Stomach (tissue), 9 donors: ENCODE results near the gene TRHDE. TPM values are rescaled to one million over a fixed set of nuclear protein-coding genes. Genes with fewer than 3 reads are reported as not detected.

Experiments
- DNase-seq, 2 donors: peaks; one replicate each; pipeline versions ENCODE4 v3.0.0 to v3.0.0-alpha.2; 2013 to 2019
- H3K27ac ChIP-seq, 5 donors: fragments of 200-600 bp in 4 of 5; sonication (generic) in 4 of 5; one replicate each; pipeline ENCODE4 v1.5.1; 2013 to 2019; ENCODE audit warnings: mild to moderate bottlenecking in 1 of 5, moderate library complexity in 1 of 5
- H3K27me3 ChIP-seq, 3 donors: fragments of 200-600 bp; sonication (generic); one replicate each; pipeline ENCODE4 v1.5.1; 2017 to 2019; ENCODE audit warnings: mixed run types in 1 of 3
- H3K36me3 ChIP-seq, 4 donors: fragments of 200-600 bp; sonication (generic); 1 replicate in 3 of 4; 2 replicates in 1 of 4; pipeline ENCODE4 v1.5.1; 2016 to 2019
- H3K4me1 ChIP-seq, 4 donors: fragments of 200-600 bp; sonication (generic); one replicate each; pipeline ENCODE4 v1.5.1; 2016 to 2019
- H3K4me3 ChIP-seq, 4 donors: fragments of 200-600 bp; sonication (generic) in 3 of 4; one replicate each; pipeline ENCODE4 v1.5.1; 2016 to 2019; ENCODE audit warnings: mild to moderate bottlenecking in 1 of 4
- H3K9me3 ChIP-seq, 4 donors: fragments of 200-600 bp; sonication (generic); one replicate each; pipeline ENCODE4 v1.5.1; 2016 to 2019
- EP300 ChIP-seq: sonication (generic); formaldehyde crosslinking; IDR thresholded peaks from one replicate; pipeline ENCODE4 v1.6.1; 2017; ENCODE audit warnings: antibody characterized with exemption
- POLR2A ChIP-seq, 4 donors: fragments of 450-650 bp; IDR thresholded peaks; one replicate each; pipeline ENCODE4 v1.6.1; 2016; ENCODE audit warnings: antibody characterized with exemption in 4 of 4, control low read depth in 2 of 4, mild to moderate bottlenecking in 1 of 4, moderate library complexity in 1 of 4
- POLR2AphosphoS5 ChIP-seq, 3 donors: sonication (generic); formaldehyde crosslinking; IDR thresholded peaks; one replicate each; pipeline ENCODE4 v1.6.1; 2016; ENCODE audit warnings: antibody characterized with exemption in 3 of 3
- WGBS, 5 donors: extraction: QIAGEN DNeasy Blood & Tissue Kit in 3 of 5; methylation state at CpG; one replicate each; pipeline versions ENCODE4 v1.1.5 to v1.1.7; 2013 to 2018; 5-methylcytosine and 5-hydroxymethylcytosine counted together
- intact Hi-C: fragments of 100-400 bp; cut with DNase I; formaldehyde crosslinking; loops from one replicate; pipeline ENCODE4 v1.15.1; 2023; ENCODE audit warnings: low total_unique reads
- polyA plus RNA-seq, 3 donors: library from polyadenylated mRNA; stranded (reverse); fragments of 200-250 nt; gene quantifications; one replicate each; pipeline ENCODE4 v1.2.3, GENCODE V29; 2013
- total RNA-seq, 5 donors: library from RNA; depleted of rRNA; stranded (reverse); fragments of >200 nt; gene quantifications; one replicate each; pipeline versions ENCODE4 v1.1.0 to v1.2.3, GENCODE V29; 2014 to 2016
- TF ChIP-seq, protein P1 (sequence below), 7 experiments: fragments of 450-650 bp in 4 of 7; fragments of 200-600 bp in 3 of 7; sonication (generic) in 3 of 7; IDR thresholded peaks; one replicate each; pipeline ENCODE4 v1.5.1; 2016 to 2019; ENCODE audit warnings: antibody characterized with exemption in 7 of 7, control low read depth in 2 of 7, mild to moderate bottlenecking in 1 of 7
- donor health status: healthy with polysubstance abuse.
- donor health status: Bipolar disorder and iron deficiency.
- donor health status: healthy.

Gene TRHDE
- total and polyA plus RNA-seq, 8 donors, result 0.13 to 75.3 (median 3.2) TPM

DNA sequence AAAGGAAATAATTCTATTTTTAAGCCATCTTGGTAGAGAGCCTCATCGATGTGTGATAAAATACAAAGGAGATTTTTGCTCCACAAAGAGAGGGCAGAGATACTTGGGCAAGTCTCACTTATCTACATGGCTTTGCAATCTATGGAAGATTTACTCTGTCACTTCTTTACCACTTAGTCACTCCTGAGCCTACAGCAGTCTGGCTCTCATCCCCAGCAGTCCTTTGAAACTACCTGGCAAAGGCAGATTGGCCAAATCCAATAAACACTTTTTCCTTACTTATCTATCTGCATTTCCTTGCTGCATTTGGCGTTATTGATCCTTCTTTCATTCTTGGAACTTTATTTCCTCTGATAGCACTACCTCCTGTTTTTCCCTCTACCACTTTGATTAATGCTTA, 170.0 kb downstream of the TRHDE start:
- Histone ChIP-seq H3K9me3 (peaks cover 0 to 5% (median 0%) of the 10 kb centered on the region in 4 donors), H3K27me3 (no peaks in the 10 kb centered on the region), H3K4me1 (no peaks in the 10 kb centered on the region), H3K36me3 (no peaks in the 10 kb centered on the region), H3K27ac (no peak overlapping the region), H3K4me3 (no peak overlapping the region)
- intact Hi-C loops, result no loop called here
- WGBS, 5 donors, result 83 to 93% (median 89%) methylated on average over 2 of the region's 2 CpGs
- no peak for DNase-seq
- TF ChIP-seq, protein P1, sequence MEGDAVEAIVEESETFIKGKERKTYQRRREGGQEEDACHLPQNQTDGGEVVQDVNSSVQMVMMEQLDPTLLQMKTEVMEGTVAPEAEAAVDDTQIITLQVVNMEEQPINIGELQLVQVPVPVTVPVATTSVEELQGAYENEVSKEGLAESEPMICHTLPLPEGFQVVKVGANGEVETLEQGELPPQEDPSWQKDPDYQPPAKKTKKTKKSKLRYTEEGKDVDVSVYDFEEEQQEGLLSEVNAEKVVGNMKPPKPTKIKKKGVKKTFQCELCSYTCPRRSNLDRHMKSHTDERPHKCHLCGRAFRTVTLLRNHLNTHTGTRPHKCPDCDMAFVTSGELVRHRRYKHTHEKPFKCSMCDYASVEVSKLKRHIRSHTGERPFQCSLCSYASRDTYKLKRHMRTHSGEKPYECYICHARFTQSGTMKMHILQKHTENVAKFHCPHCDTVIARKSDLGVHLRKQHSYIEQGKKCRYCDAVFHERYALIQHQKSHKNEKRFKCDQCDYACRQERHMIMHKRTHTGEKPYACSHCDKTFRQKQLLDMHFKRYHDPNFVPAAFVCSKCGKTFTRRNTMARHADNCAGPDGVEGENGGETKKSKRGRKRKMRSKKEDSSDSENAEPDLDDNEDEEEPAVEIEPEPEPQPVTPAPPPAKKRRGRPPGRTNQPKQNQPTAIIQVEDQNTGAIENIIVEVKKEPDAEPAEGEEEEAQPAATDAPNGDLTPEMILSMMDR (IDR thresholded peaks at IDR 0.05), result no peak
- no peak for TF ChIP-seq POLR2A (IDR thresholded peaks at IDR 0.05)
- TF ChIP-seq EP300, result no peak
- no peak for TF ChIP-seq POLR2AphosphoS5 (IDR thresholded peaks at IDR 0.05)

- Histone ChIP-seq H3K27ac (no peak overlapping the region), H3K4me1 (no peaks in the 10 kb centered on the region), H3K4me3 (no peak overlapping the region), H3K27me3 (no peaks in the 10 kb centered on the region), H3K9me3 (no peaks in the 10 kb centered on the region), H3K36me3 (no peaks in the 10 kb centered on the region)
- DNase-seq, result no peak
- intact Hi-C loops, result no loop called here
- TF ChIP-seq, protein P1 (IDR thresholded peaks at IDR 0.05), result no peak
- TF ChIP-seq POLR2AphosphoS5 (IDR thresholded peaks at IDR 0.05), result no peak
- no peak for TF ChIP-seq POLR2A (IDR thresholded peaks at IDR 0.05)
- TF ChIP-seq EP300, result no peak
Observed at GRCh38 chr12:72444125-72444524, 172.0 kb downstream of the TRHDE start.

DNA sequence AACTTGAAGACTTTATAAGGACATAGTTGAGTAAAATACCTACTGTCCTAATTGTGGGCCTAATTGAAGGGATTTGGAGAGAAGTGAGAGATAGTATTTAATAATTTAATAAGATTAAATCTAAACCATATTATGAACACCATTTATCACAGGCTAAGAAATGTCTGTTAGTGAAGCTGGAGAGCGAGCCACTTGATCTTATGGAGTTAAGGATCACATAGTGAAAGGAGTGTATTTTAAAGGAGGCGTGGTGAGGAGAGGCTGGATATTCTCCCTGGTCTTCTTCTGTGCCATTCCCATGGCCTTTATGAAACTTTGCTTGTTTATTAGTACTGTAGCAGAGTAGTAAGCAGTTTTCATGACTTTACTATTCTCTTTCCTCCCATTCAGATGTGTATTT, 172.4 kb downstream of the TRHDE start:
- intact Hi-C loops, result no loop called here
- no peaks in the 10 kb centered on the region for H3K27me3 ChIP-seq
- no peaks in the 10 kb centered on the region for H3K9me3 ChIP-seq
- H3K36me3 ChIP-seq, result no peaks in the 10 kb centered on the region
- no peak overlapping the region for H3K4me3 ChIP-seq
- no peaks in the 10 kb centered on the region for H3K4me1 ChIP-seq
- 68 to 86% (median 82%) methylated on average over 2 of the region's 2 CpGs for WGBS, 5 donors
- no peak for DNase-seq
- no peak for TF ChIP-seq POLR2AphosphoS5 (IDR thresholded peaks at IDR 0.05)
- TF ChIP-seq POLR2A (IDR thresholded peaks at IDR 0.05), result no peak
- TF ChIP-seq, protein P1 (IDR thresholded peaks at IDR 0.05), result no peak
- TF ChIP-seq EP300, result no peak
- no peak overlapping the region for H3K27ac ChIP-seq

DNA sequence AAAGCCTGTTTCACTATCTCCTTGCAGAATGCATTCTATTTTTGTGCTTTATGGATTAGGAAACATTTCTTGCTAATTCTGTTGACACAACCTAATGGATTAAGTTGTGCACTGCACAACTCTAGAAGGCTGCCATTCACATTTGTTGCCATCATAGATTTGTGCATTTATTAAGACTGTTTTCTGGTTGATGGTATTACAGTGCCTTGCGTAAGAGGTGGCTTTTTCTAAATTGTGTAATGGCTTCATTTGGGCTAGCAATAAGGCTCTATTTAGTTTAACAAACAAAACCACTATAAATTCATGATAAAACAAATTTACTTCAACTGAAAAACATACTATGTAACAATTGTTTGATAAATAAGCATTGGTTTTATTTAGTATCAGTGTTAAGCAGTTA, 175.9 kb downstream of the TRHDE start:
- 86 to 94% (median 91%) methylated on average over 1 of the region's 1 CpG for WGBS, 5 donors

More for the DNA sequence above, 175.9 kb downstream of the TRHDE start:
- no peaks in the 10 kb centered on the region for H3K27me3 ChIP-seq
- H3K4me1 ChIP-seq, result no peaks in the 10 kb centered on the region
- TF ChIP-seq POLR2A (IDR thresholded peaks at IDR 0.05) (no peak), POLR2AphosphoS5 (IDR thresholded peaks at IDR 0.05) (no peak)
- TF ChIP-seq, protein P1 (IDR thresholded peaks at IDR 0.05), result no peak
- peaks cover 0 to 1% (median under 1%) of the 10 kb centered on the region in 4 donors for H3K9me3 ChIP-seq
- H3K36me3 ChIP-seq, result no peaks in the 10 kb centered on the region
- no peak for DNase-seq
- H3K4me3 ChIP-seq, result no peak overlapping the region
- intact Hi-C loops, result no loop called here
- no peak overlapping the region for H3K27ac ChIP-seq
